Measurements from ENCODE around the gene DGKI. TPM values are rescaled to one million over a fixed set of nuclear protein-coding genes. Genes with fewer than 3 reads are reported as not detected.

The DGKI gene
- total RNA-seq, 1 experiment from 2014 or later: not detected

- Histone ChIP-seq H3K27ac (ENCODE audit: low read length) (no peak overlapping the region), H3K4me3 (ENCODE audit: low read depth in 2 of 2, low read length in 2 of 2) (no peak overlapping the region), H3K4me1 (ENCODE audit: control insufficient read depth, insufficient read depth, low read length) (no peaks in the 10 kb centered on the region), H3K9me3 (ENCODE audit: control insufficient read depth, insufficient read depth, low read depth, low read length) (no peaks in the 10 kb centered on the region), H3K36me3 (ENCODE audit: control insufficient read depth, insufficient read depth, low read length) (no peaks in the 10 kb centered on the region), H3K27me3 (ENCODE audit: control insufficient read depth, insufficient read depth, low read length) (no peaks in the 10 kb centered on the region)
- ChIA-PET CTCF (no interaction called here), POLR2A (no interaction called here)
- TF ChIP-seq POLR2AphosphoS5 (IDR thresholded peaks at IDR 0.05; ENCODE audit: low read depth, low read length): no peak
- no peak for TF ChIP-seq CTCF (IDR thresholded peaks at IDR 0.05)
- TF ChIP-seq SIN3A (IDR thresholded peaks at IDR 0.05; ENCODE audit: borderline replicate concordance, insufficient read depth, low read depth, low read length): no peak
- no peak for TF ChIP-seq REST (IDR thresholded peaks at IDR 0.05; ENCODE audit: insufficient read depth in 1 of 2, low read depth in 2 of 2, low read length in 1 of 2)
- no peak for TF ChIP-seq TCF7L2 (IDR thresholded peaks at IDR 0.05; ENCODE audit: low read depth, low read length)
- BruUV-seq (replicated peaks): no TSS peak
- in situ Hi-C loops (cut with HindIII; ENCODE audit: low pct_unique_long_range_greater_than_20kb, low sequenced_read_pairs) (no loop called here), intact Hi-C loops (cut with micrococcal nuclease; ENCODE audit: unreplicated experiment) (no loop called here)
- DNase-seq (ENCODE audit: low read depth, low spot score) (no peak), ATAC-seq (no peak)
These were observed 43.7 kb upstream of the DGKI start for GRCh38 chr7:137890449-137890921.

- Histone ChIP-seq H3K27me3 (ENCODE audit: control insufficient read depth, insufficient read depth, low read length) (no peaks in the 10 kb centered on the region), H3K4me1 (ENCODE audit: control insufficient read depth, insufficient read depth, low read length) (no peaks in the 10 kb centered on the region), H3K9me3 (ENCODE audit: control insufficient read depth, insufficient read depth, low read depth, low read length) (no peaks in the 10 kb centered on the region), H3K36me3 (ENCODE audit: control insufficient read depth, insufficient read depth, low read length) (no peaks in the 10 kb centered on the region), H3K27ac (ENCODE audit: low read length) (no peak overlapping the region), H3K4me3 (ENCODE audit: low read depth in 2 of 2, low read length in 2 of 2) (no peak overlapping the region)
- ATAC-seq: no peak
- ChIA-PET CTCF (no interaction called here), POLR2A (no interaction called here)
- BruUV-seq (replicated peaks): no TSS peak
- intact Hi-C loops (cut with micrococcal nuclease; ENCODE audit: unreplicated experiment): no loop called here
- TF ChIP-seq SIN3A (IDR thresholded peaks at IDR 0.05; ENCODE audit: borderline replicate concordance, insufficient read depth, low read depth, low read length) (no peak), TCF7L2 (IDR thresholded peaks at IDR 0.05; ENCODE audit: low read depth, low read length) (no peak), REST (IDR thresholded peaks at IDR 0.05; ENCODE audit: insufficient read depth in 1 of 2, low read depth in 2 of 2, low read length in 1 of 2) (no peak), POLR2AphosphoS5 (IDR thresholded peaks at IDR 0.05; ENCODE audit: low read depth, low read length) (no peak), CTCF (IDR thresholded peaks at IDR 0.05) (no peak)
- DNase-seq (ENCODE audit: low read depth, low spot score): no peak
- in situ Hi-C loops (cut with HindIII; ENCODE audit: low pct_unique_long_range_greater_than_20kb, low sequenced_read_pairs): no loop called here
These were observed 41.5 kb upstream of the DGKI start for GRCh38 chr7:137888241-137888640.
